Stimulated activated CD4-positive, alpha-beta T cell treated with anti-CD3 and anti-CD28 coated beads, Interleukin-12 subunit alpha, Interleukin-12 subunit beta, amount 100 ng/mL, for 48 hours (primary cell): ENCODE measurements around the gene DDX39B.
A peak's percentile ranks its signal among the peaks of the same experiment; 100 is the strongest.
"Not testable (repeated sequence)": the region's sequence is repeated elsewhere in the genome, so short reads cannot be mapped to it uniquely, and the experiment has no call there.

ENCODE experiments used
- DNase-seq, 3 donors: peaks; one replicate each; pipeline ENCODE4 v3.0.0-alpha.2; 2020; ENCODE audit warnings: low read depth in 2 of 3, low spot score in 1 of 3

The DDX39B gene

GRCh38 chr6:31529329-31530150, 12.3 kb downstream of the DDX39B start:
- DNase-seq, result no peak

GRCh38 chr6:31528821-31529328, 12.9 kb downstream of the DDX39B start, which contains the start of gene MCCD1:
MCCD1 (plus strand) TSS chr6:31528962; CDS start chr6:31529015, 53 bp downstream.
- DNase-seq, result no peak

GRCh38 chr6:31528307-31528777, 13.5 kb downstream of the DDX39B start:
- no peak for DNase-seq

GRCh38 chr6:31525932-31526591, 15.7 kb downstream of the DDX39B start:
- no peak for DNase-seq

- no peak for DNase-seq
Observed at GRCh38 chr6:31525553-31525931, 16.3 kb downstream of the DDX39B start.

- DNase-seq, result no peak
Observed at GRCh38 chr6:31521835-31522234, 20.0 kb downstream of the DDX39B start.

- DNase-seq, result no peak
Observed at GRCh38 chr6:31513456-31514165, 28.2 kb downstream of the DDX39B start.

- DNase-seq, result no peak
Observed at GRCh38 chr6:31510007-31510406, 31.8 kb downstream of the DDX39B start.

GRCh38 chr6:31509036-31509435, 32.8 kb downstream of the DDX39B start:
- not testable (repeated sequence) for DNase-seq

GRCh38 chr6:31502586-31502985, 39.2 kb downstream of the DDX39B start:
- DNase-seq, result no peak

GRCh38 chr6:31499648-31500047, 42.2 kb downstream of the DDX39B start:
- not testable (repeated sequence) for DNase-seq

GRCh38 chr6:31498748-31499147, 43.1 kb downstream of the DDX39B start:
- no peak for DNase-seq

- peak; percentile 65 to 83 (median 76) for DNase-seq
Observed at GRCh38 chr6:31497531-31498476, 44.0 kb downstream of the DDX39B start, which contains the start of gene MICB. MICB (plus strand) TSS chr6:31498145; CDS start chr6:31498194, 49 bp downstream.

- not testable (repeated sequence) for DNase-seq
Observed at GRCh38 chr6:31496826-31497225, 45.0 kb downstream of the DDX39B start.

- no peak for DNase-seq
Observed at GRCh38 chr6:31495580-31495979, 46.2 kb downstream of the DDX39B start.

- peak; percentile 51 to 79 (median 78) for DNase-seq
Observed at GRCh38 chr6:31493875-31494694, 47.7 kb downstream of the DDX39B start.

- DNase-seq, result not testable (repeated sequence)
Observed at GRCh38 chr6:31493550-31493874, 48.3 kb downstream of the DDX39B start.

- no peak for DNase-seq
Observed at GRCh38 chr6:31490115-31490873, 51.5 kb downstream of the DDX39B start.

- no peak for DNase-seq
Observed at GRCh38 chr6:31489086-31489485, 52.7 kb downstream of the DDX39B start.
